Dendritic cell treated with granulocyte-macrophage colony-stimulating factor and Interleukin-4, amounts not matched to agents 40 ng/mL and 50 ng/mL, for 4 days (primary cell): ENCODE measurements around the gene GABRD.

Experiments used
- H3K27ac Mint-ChIP-seq: one replicate; pipeline ENCODE4 v1.8.0; 2022; ENCODE audit warnings: mild to moderate bottlenecking, mixed read lengths
- H3K27me3 Mint-ChIP-seq: one replicate; pipeline ENCODE4 v1.8.0; 2022; ENCODE audit warnings: mild to moderate bottlenecking, mixed read lengths
- H3K36me3 Mint-ChIP-seq: one replicate; pipeline ENCODE4 v1.8.0; 2022; ENCODE audit warnings: low read depth, mixed read lengths
- H3K4me1 Mint-ChIP-seq: one replicate; pipeline ENCODE4 v1.8.0; 2022; ENCODE audit warnings: low read depth, mixed read lengths
- H3K4me3 Mint-ChIP-seq: one replicate; pipeline ENCODE4 v1.8.0; 2022; ENCODE audit warnings: mild to moderate bottlenecking, moderate library complexity, mixed read lengths
- H3K9me3 Mint-ChIP-seq: one replicate; pipeline ENCODE4 v1.8.0; 2022; ENCODE audit warnings: mixed read lengths
- intact Hi-C: fragments of 100-400 bp; cut with micrococcal nuclease; formaldehyde crosslinking; loops from one replicate; pipeline ENCODE4 v1.15.0; 2022

The GABRD gene

DNA sequence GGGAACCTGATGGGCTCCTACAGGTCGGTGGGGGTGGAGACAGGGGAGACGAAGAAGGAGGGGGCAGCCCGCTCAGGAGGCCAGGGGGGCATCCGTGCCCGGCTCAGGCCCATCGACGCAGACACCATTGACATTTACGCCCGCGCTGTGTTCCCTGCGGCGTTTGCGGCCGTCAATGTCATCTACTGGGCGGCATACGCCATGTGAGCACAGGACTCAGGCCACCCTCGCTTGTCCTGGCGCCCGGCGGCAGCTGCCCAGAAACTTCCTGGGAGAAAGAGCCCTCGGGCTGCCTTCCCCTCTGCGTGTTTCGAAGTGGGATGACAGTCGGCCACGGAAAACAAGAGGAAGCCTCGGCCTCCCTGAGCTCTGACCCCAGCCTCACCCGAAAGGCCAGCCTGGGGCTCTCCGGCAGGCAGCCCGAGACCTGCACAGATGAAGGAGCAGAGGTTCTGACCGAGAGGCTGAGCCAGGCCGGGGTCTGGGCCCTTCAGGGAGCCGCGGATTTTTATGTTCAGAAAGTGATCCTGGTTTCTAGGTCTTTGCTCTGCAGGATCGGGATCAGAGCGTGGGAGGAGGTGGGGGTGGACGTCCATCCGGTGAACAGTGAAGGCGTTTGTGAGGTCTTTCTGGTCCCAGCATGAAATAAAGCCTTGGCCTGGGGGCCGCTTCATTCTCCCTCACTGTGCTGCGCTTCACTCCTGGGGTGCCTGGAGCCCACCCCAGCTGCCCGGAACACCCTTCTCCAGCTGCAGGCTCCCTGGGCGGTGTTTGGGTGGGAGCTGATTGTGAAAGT is 11.1 kb downstream of the GABRD start:
- no peak overlapping the region for H3K27ac Mint-ChIP-seq
- no peaks in the 10 kb centered on the region for H3K36me3 Mint-ChIP-seq
- peaks cover 12% of the 10 kb centered on the region for H3K27me3 Mint-ChIP-seq
- no peaks in the 10 kb centered on the region for H3K4me1 Mint-ChIP-seq
- no peaks in the 10 kb centered on the region for H3K9me3 Mint-ChIP-seq
- intact Hi-C loops = no loop called here
- no peak overlapping the region for H3K4me3 Mint-ChIP-seq

DNA sequence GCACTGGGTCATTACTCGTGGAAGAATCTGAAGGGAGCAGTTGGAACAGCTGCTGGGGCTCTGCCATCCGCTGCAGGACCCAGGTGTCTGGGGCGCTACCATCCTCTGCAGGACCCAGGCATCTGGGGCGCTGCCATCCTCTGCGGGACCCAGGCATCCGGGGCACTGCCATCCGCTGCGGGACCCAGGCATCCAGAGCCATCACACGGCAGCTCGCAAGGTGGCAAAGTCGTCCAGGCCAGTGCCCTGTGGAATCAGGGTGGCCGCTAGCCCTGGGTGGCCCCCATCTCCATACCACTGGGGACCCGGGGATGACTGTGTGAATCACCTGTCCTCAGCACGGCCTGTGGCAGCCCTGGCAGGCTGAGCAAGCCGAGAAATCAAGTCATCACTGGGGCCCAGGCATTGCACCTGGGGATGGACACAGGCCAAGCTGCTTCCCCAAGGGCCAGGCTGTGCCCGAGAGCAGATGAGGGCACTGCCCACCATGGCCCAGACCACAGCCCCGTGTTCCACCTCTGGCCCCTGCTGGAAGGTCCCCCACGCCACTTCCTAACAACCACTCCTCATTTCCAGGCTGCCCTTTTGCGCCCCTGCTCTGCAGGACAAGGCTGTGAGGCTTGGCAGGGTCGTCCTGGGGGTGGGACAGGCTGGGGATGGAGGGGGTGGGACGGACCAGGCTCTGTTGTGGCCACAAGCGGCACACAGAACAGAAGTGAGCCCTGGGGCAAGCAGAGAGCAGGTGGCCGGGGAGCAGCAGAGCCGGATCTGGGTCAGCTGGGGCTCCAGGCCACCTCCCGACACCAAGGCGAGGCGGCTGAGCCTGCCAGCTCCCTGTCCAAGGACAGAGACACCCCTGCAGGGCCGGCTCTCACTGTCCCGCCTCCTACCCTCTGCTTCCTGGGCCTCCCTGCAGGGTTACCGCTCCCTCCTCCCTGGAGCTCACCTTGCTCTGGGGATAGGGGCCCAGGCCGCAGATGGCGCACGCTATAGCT is 12.7 kb downstream of the GABRD start:
- no peaks in the 10 kb centered on the region for H3K27me3 Mint-ChIP-seq
- no peak overlapping the region for H3K4me3 Mint-ChIP-seq
- no peaks in the 10 kb centered on the region for H3K36me3 Mint-ChIP-seq
- intact Hi-C loops = no loop called here
- H3K27ac Mint-ChIP-seq = no peak overlapping the region
- H3K4me1 Mint-ChIP-seq = no peaks in the 10 kb centered on the region
- no peaks in the 10 kb centered on the region for H3K9me3 Mint-ChIP-seq

DNA sequence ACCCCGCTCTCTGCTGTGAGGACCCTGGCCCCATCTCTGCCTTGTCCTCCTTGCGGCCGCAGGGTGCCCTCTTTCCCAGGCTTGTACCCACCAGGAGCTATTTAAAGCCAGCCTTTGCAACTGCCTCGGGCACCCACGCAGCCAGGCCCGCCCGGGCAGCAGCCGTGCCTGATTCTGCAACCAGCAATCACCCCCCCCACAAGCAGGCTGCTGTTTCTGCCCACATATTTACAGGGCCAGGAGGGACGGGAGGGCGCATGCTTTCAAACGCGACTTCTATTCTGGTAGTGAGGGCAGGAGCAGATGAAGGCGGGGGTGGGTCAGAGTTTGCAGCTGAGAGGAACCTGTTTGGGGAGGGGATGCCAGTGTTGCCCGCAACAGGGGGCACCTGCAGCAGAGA is 13.6 kb downstream of the GABRD start:
- intact Hi-C loops = no loop called here
- Mint-ChIP-seq H3K9me3 (no peaks in the 10 kb centered on the region), H3K27ac (no peak overlapping the region), H3K36me3 (no peaks in the 10 kb centered on the region), H3K4me3 (no peak overlapping the region), H3K27me3 (no peaks in the 10 kb centered on the region), H3K4me1 (no peaks in the 10 kb centered on the region)

DNA sequence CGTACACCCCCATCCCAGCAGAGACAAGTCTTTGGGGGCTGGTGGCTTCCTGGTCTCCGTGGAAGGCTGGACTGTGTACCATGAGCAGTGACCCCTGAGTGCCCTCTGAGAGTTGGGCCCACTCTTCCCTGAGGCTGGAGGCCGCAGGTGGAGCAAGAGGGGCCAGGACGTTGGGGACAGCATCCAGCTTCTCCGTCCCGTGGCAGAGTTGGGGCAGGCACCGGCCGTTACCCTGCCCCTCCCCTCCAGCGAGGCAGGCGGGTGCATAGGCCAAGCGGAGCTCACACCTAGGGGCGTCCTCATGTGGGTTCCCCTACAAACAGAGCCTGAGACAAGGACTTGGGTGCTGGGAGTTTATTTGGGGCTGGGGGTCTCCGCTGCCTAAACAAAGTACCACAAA is 14.0 kb downstream of the GABRD start:
- intact Hi-C loops = no loop called here
- Mint-ChIP-seq H3K27me3 (no peaks in the 10 kb centered on the region), H3K27ac (no peak overlapping the region), H3K4me1 (no peaks in the 10 kb centered on the region), H3K9me3 (no peaks in the 10 kb centered on the region), H3K4me3 (no peak overlapping the region), H3K36me3 (no peaks in the 10 kb centered on the region)

DNA sequence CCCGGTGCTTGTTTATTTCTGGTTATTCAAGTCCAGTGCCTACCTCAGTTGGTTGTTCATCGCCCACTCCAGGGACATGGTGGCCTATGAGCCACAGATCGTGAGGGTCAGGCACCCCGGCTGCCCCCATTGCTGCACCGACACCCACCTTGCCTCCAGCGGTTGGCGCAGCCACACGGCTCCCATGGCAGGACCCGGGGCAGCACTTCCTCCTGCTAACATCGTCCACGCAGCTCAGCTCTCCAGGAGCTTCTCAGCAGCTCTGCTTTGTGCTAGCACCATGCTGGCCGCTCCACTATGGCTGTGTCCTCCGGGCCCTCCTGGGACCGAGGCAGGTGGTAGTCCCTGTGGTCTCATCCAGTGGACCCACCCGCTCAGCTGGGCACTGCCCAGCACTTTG is 17.1 kb downstream of the GABRD start:
- H3K36me3 Mint-ChIP-seq = no peaks in the 10 kb centered on the region

DNA sequence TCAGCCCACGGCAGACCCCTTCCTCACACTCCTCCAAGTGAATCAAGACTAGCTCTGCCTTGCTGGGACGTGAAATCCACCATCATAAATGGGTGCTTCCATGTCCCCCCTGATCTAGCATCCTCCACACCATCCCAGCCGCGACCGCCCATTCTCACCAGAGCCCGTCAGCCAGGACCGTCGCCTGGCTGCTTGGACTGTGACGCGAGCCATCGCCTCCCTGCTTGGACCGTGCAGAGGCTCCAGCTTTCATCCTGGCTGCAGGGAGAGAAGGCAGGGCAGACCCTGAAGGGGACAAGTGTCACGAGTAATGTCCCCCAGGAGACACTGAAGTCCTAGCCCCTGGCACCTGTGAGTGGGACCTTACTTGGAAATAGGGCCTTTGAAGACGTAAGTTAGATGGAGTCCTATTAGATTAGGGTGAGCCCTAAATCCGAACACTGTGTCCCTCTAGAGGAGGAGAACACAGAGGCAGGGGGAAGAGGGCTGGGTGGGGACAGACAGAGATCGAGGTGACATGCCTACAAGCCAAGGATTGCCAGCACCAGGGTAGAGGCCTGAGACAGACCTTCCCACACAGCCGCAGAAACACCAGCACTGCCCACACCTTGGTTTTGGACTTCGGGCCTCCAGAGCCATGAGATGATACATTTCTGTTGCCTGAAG is 18.3 kb downstream of the GABRD start:
- Mint-ChIP-seq H3K27ac (no peak overlapping the region), H3K4me3 (no peak overlapping the region), H3K4me1 (no peaks in the 10 kb centered on the region), H3K36me3 (no peaks in the 10 kb centered on the region), H3K27me3 (peaks cover 11% of the 10 kb centered on the region), H3K9me3 (no peaks in the 10 kb centered on the region)
- intact Hi-C loops = no loop called here

More for the DNA sequence above, 17.1 kb downstream of the GABRD start:
- H3K4me1 Mint-ChIP-seq = no peaks in the 10 kb centered on the region
- no peaks in the 10 kb centered on the region for H3K9me3 Mint-ChIP-seq
- intact Hi-C loops = no loop called here
- no peak overlapping the region for H3K4me3 Mint-ChIP-seq
- no peak overlapping the region for H3K27ac Mint-ChIP-seq
- H3K27me3 Mint-ChIP-seq = peaks cover 6% of the 10 kb centered on the region

DNA sequence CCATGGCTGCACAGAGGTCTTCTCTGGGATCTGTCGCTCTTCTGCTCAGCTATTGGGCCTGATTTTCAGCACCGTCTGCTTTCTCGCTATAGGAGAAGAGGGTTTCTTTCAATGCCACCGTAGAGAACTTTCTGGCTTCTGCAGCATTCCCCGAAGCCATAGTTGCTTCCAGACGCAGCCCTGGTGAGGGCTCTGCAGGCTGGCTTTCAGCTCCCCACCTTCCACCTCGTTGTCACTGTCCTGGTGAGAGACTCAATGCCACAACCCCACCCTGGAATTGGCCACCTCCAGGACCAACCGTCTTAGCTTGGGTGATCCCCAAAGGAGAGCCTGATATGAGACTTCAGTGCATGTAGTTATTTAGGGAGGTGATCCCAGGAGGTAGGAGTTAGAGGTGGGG is 19.1 kb downstream of the GABRD start:
- H3K27me3 Mint-ChIP-seq = peaks cover 13% of the 10 kb centered on the region
- no peaks in the 10 kb centered on the region for H3K4me1 Mint-ChIP-seq
- no peak overlapping the region for H3K27ac Mint-ChIP-seq
- intact Hi-C loops = no loop called here
- no peaks in the 10 kb centered on the region for H3K9me3 Mint-ChIP-seq
- H3K4me3 Mint-ChIP-seq = no peak overlapping the region
- H3K36me3 Mint-ChIP-seq = no peaks in the 10 kb centered on the region

DNA sequence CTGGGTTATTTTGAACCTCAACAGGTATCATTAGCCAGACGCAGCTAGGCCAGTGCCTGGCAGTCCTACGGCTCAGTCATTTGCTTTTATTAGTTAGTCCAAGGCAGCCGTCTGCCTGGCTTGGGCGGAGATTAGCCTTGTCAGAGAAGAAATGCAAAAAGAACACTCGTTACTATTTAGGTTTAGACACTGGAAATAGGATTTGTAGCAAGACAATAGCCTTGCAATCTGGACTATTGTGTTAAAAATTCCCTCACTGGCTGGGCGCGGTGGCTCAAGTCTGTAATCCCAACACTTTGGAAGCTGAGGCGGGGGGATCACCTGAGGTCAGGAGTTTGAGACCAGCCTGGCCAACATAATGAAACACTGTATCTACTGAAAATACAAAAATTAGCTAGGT is 20.1 kb downstream of the GABRD start:
- Mint-ChIP-seq H3K4me3 (no peak overlapping the region), H3K27me3 (peaks cover 21% of the 10 kb centered on the region), H3K4me1 (no peaks in the 10 kb centered on the region), H3K9me3 (no peaks in the 10 kb centered on the region), H3K27ac (no peak overlapping the region), H3K36me3 (no peaks in the 10 kb centered on the region)
- intact Hi-C loops = no loop called here

DNA sequence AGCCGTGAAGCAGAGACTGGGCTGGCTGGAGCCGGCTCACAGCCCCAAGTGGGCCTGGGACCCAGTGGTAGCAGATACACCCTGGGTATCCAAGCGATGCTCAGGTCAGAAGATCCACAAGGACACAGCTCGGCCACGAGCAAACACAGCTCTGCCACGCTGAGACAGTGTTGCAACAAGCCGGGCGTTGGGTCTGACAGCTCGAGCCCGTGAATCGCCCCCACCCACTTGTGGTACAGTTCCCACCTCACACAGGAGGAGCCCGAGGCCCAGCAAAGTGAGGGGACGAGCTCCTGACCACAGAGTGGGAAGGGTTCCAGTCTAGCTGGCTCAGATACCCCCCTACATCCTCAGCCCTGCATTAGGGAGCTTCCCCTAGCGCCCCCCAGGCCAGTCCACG is 22.2 kb downstream of the GABRD start:
- H3K27me3 Mint-ChIP-seq = peaks cover 39% of the 10 kb centered on the region
- H3K4me3 Mint-ChIP-seq = no peak overlapping the region
- H3K27ac Mint-ChIP-seq = no peak overlapping the region
- H3K4me1 Mint-ChIP-seq = no peaks in the 10 kb centered on the region
- intact Hi-C loops = no loop called here
- no peaks in the 10 kb centered on the region for H3K9me3 Mint-ChIP-seq
- H3K36me3 Mint-ChIP-seq = no peaks in the 10 kb centered on the region

DNA sequence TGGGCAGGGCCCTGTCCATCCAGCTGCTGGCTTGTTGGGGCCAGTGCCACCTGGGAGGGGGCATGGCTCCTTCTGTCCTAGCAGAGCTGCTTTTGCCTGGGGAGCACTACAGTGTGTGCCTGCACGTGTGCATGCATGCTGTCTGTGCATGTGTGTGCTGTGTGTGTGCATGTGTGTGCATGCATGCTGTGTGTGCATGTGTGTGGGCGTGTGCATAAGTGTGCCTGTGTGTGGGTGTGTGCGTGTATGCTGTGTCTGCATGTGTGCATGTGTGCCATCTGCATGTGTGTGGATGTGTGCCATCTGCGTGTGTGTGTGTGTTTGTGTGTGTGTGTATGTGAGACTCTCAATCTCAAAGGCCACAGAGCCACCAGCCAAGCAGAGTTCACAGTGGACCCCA is 22.7 kb downstream of the GABRD start:
- Mint-ChIP-seq H3K4me3 (no peak overlapping the region), H3K9me3 (no peaks in the 10 kb centered on the region), H3K27me3 (peaks cover 43% of the 10 kb centered on the region), H3K4me1 (no peaks in the 10 kb centered on the region), H3K36me3 (no peaks in the 10 kb centered on the region), H3K27ac (no peak overlapping the region)
- intact Hi-C loops = no loop called here

DNA sequence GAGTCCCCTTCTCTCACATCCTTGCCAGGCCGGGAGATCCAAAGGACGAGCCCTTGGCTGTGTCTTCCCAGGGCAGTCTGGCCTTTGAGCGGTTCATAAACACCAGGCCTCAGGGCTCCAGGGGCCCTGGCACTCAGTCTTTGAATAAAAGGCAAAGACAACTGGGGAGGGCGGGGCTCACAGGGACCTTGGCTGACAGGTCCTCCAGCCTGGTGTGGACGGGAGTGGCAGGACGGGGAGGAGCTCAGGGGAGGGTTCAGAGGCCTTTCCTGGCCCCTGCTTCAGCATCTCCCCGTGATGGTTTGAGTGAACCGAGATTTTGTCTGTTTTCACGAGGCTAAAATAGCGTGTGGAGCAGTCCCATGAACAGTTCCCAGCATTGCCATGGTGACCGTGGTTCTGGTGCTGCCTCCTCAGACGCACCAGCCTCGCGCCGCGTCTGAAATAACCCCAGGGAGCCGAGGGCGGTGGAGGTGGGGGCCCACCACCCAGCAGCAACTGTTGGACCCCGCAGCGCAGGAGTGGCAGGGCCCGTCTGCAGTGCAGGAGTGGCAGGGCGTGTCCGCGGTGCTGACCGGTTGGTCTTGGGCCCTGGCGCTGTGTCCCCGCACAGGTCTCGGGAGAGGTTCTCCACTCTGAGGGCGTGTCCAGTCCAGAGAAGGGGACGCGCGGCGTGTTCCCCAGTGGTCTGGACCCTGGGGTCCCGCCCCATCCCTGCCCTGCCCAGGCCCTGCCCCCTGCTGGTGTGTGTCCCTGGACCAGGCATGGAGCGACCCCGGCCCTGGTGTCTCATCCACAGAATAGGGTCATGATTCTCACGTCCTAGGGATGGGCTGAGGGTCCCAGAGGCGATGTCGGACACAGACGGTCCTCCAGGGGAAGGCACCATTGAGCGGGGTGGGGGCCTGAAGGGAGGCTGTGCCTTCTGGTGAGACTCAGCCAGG is 24.0 kb downstream of the GABRD start:
- intact Hi-C loops = no loop called here
- Mint-ChIP-seq H3K27me3 (peaks cover 55% of the 10 kb centered on the region), H3K27ac (no peak overlapping the region), H3K4me3 (no peak overlapping the region), H3K9me3 (no peaks in the 10 kb centered on the region), H3K36me3 (no peaks in the 10 kb centered on the region), H3K4me1 (no peaks in the 10 kb centered on the region)

DNA sequence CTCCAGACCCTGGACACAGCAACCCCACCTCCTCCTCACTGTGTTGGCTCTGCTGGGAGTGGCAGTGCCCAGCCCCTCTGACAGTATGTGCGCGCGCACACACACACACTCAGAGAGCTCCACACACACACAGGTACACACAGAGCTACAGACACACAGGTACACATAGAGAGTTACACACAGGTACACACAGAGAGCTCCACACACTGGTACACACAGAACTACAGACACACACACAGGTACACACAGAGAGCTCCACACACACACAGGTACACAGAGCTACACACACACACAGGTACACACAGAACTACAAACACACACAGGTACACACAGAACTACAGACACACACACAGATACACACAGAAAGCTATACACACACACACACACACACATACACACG is 24.7 kb downstream of the GABRD start:
- Mint-ChIP-seq H3K4me3 (no peak overlapping the region), H3K4me1 (no peaks in the 10 kb centered on the region), H3K9me3 (no peaks in the 10 kb centered on the region), H3K36me3 (no peaks in the 10 kb centered on the region), H3K27me3 (peaks cover 63% of the 10 kb centered on the region), H3K27ac (no peak overlapping the region)
- intact Hi-C loops = no loop called here
